Thyroid gland (tissue), 4 donors: ENCODE results near the gene CCDC78.

Experiments used
- CTCF ChIP-seq, 6 experiments: fragments of 200-600 bp in 3 of 6; fragments of 450-650 bp in 3 of 6; sonication (generic) in 3 of 6; IDR thresholded peaks; one replicate each; pipeline ENCODE4 v1.5.1; 2016 to 2019; ENCODE audit warnings: antibody characterized with exemption in 6 of 6, mild to moderate bottlenecking in 2 of 6, inconsistent platforms in 1 of 6, moderate library complexity in 1 of 6
- POLR2A ChIP-seq, 2 donors: fragments of 450-650 bp; IDR thresholded peaks; one replicate each; pipeline ENCODE4 v1.6.1; 2017; ENCODE audit warnings: antibody characterized with exemption in 2 of 2, mild to moderate bottlenecking in 2 of 2, moderate library complexity in 1 of 2

- TF ChIP-seq CTCF (IDR thresholded peaks at IDR 0.05) (peak in 2 of 6 experiments; percentile 31 to 45), POLR2A (IDR thresholded peaks at IDR 0.05) (no peak)
Observed at GRCh38 chr16:745739-746138, 19.5 kb upstream of the CCDC78 start.
